GM11168 (cell line): ENCODE measurements around the gene SF1.

Experiments
- in situ Hi-C: fragments of 300-500 bp; cut with MboI; formaldehyde crosslinking; loops from one replicate; pipeline ENCODE4 v1.12.0; 2022; ENCODE audit warnings: low sequenced_read_pairs; ENCODE audit not compliant: unreplicated experiment

Gene SF1

GRCh38 chr11:64731601-64732000 lies 46.7 kb downstream of the SF1 start:
- in situ Hi-C loops: loop anchor here (5.0 kb wide), 1 partner anchor 39 kb away; no protein-coding TSS in a partner anchor

- in situ Hi-C loops: loop anchor here (5.0 kb wide), 1 partner anchor 38 kb away; no protein-coding TSS in a partner anchor
Observed at GRCh38 chr11:64729851-64730382, 48.4 kb downstream of the SF1 start.

DNA sequence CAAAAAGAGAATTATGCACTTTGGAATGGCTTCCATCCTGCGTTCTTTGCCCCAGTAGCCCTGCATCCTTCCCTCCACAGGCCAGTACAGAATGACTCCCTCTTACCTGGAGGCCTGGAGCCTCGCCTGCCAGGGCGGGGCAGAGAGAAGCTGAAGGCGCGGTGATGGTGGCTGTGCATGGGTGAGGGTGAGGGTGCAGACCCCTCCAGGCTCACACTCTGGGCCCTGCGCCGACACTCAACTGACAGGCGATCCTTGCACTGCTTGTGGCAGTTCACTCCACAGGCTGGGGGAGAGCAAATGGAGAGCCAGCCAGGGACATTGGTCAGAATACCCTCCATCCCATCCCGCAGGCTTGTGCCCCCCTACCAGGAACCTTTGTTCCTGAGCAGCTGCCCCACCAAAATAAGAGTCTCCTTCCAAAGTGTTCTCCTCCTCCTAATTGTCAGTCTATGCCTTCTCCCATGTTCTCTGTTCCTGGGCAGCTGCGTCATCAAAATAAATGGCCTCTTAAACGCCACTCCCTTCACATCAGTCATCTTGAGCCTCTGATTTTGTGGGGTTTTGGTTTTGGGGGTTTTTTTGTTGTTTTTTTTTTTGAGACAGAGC lies 49.5 kb downstream of the SF1 start:
- in situ Hi-C loops: no loop called here

GRCh38 chr11:64726867-64727530 lies 51.3 kb downstream of the SF1 start:
- in situ Hi-C loops: no loop called here

DNA sequence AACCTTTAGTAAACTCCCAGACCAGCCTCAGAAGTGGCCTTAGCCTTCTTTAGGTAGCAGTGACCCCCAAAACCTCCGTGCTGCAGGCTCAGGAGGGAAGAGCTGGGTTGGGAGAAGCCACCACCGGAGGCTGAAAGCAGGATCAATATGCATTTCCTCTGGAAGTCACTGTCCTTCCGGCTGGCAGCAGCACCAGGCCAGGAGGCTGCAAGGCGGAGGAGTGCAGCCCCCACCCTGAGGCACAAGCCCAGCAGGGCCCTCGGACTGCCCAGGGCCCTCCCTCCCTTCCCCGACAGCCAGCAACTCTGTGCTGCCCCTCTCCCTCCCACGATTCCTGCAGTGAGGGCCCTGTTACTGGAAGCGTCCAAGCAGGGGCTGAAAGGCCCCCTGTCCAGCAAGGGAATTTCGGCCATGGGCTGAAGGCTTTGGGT lies 52.1 kb downstream of the SF1 start:
- in situ Hi-C loops: no loop called here

- in situ Hi-C loops: no loop called here
Observed at GRCh38 chr11:64724863-64725532, 53.3 kb downstream of the SF1 start.

- in situ Hi-C loops: no loop called here
Observed at GRCh38 chr11:64723907-64724862, 54.2 kb downstream of the SF1 start.

DNA sequence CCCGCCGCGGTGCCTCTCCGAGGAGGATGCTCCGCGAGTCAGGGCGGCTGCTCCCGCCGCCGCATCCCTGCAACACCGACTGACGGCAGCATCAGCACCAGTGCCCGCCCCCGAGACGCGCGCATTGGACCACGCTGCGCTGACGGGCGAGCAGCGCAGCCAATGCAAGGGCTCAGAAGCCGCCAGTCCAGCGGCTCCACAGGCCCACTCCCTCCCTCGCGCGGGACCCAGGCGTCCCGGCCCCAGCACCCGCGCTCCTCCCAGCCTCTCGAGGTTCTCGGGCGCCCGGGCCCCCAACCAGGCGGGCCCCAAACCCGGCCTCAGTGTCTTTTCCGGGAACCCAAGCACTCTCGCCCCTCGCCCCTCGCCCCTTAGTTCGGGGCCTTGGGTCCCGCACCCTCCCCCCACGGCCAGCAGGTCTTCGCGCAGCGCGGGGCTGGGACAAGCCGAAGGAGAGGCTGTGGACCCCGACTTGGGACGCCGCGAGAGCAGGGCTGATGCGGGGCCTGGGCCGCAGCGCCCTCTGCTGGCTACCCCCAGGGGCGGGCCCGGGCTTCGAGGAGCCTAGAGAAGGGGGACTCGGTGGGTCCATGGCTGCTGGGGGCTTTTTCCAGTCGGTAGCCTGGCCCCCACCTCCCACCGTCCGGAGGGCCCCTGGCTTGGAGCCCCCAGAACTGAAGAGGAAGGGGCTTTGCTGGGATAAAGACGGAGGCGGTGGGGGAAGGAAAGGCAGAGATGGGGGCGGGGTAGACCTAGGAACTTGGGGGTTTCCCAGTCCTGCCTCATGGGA lies 55.0 kb downstream of the SF1 start, which contains the start of gene NRXN2:
TSS of gene NRXN2 (minus strand) at position 81 of the 790 bp plus-strand sequence. CDS start 9,498 bp downstream, outside the sequence.
- in situ Hi-C loops: no loop called here

GRCh38 chr11:64722141-64723065 lies 55.9 kb downstream of the SF1 start:
- in situ Hi-C loops: no loop called here

GRCh38 chr11:64721359-64721699 lies 57.0 kb downstream of the SF1 start:
- in situ Hi-C loops: no loop called here

DNA sequence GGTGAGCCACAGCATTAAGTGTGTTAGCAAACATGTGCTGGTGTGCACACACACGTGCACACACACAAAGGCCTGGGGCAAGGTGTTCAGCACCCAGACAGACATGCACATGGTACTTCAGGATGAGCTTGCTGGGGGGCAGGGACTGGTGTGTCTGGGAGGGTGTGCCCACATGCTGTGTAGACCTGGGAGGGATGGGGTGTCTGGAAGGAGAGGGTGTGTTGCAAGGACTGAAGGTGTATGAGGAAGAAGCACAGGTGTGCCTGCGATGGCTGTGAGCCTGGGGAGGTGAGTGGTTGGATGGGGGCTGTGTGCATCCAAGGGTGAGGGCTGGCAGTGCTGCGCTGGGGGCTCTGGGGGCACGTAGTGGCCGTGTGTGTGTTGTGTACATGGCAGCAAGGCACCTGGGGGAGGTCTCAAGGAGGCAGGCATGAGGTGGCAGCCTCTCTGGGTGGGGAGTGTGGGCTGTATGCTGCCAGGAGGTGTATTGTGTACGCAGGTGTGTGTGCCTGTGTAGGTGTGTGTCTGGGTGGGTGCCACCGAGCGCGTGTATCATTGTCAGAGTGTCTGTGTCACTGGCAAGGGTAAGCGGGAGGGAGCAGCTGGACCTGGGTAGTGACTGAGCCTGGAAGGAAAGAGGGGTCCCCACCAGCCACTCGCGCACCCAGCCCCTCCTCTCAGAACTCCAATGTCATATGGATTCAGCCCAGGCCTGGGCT lies 57.5 kb downstream of the SF1 start:
- in situ Hi-C loops: no loop called here

- in situ Hi-C loops: no loop called here
Observed at GRCh38 chr11:64720167-64720566, 58.2 kb downstream of the SF1 start.

DNA sequence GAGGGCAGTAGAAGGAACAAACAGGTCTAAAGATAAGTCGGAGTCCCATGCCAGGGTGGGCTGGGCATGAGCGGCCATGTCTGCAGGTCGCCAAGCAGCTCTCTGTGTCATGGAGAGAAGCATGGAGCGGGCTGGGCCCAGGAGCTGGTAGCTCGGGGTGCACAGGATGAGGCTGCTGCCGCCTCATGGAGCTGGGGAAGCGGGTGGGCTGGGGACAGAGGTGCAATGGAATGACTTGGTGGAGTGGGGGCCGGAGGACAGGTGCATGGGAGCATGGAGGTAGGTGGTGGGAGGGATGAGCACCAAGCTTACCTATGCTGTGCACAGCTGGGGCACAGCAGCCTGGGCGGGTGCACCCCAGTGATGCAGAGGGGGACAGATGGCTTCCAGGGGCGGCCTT lies 58.9 kb downstream of the SF1 start:
- in situ Hi-C loops: no loop called here

- in situ Hi-C loops: no loop called here
Observed at GRCh38 chr11:64718780-64719124, 59.6 kb downstream of the SF1 start.

GRCh38 chr11:64718084-64718779 lies 60.1 kb downstream of the SF1 start:
- in situ Hi-C loops: no loop called here

DNA sequence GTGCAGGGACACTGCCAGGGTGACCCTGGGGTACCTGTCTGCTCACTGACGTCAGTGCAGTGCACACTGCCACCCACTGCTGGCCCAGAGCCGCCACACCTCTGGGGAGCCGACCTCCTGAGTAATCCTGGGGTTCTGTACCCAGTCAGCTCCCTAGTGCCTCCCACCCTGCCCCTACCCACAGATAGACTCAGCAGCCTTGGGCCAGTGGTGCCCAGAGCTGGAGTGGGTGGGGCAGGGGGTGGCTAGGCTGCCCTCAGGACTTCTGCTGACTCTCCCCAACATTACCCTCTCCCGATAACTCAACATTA lies 61.1 kb downstream of the SF1 start:
- in situ Hi-C loops: no loop called here

DNA sequence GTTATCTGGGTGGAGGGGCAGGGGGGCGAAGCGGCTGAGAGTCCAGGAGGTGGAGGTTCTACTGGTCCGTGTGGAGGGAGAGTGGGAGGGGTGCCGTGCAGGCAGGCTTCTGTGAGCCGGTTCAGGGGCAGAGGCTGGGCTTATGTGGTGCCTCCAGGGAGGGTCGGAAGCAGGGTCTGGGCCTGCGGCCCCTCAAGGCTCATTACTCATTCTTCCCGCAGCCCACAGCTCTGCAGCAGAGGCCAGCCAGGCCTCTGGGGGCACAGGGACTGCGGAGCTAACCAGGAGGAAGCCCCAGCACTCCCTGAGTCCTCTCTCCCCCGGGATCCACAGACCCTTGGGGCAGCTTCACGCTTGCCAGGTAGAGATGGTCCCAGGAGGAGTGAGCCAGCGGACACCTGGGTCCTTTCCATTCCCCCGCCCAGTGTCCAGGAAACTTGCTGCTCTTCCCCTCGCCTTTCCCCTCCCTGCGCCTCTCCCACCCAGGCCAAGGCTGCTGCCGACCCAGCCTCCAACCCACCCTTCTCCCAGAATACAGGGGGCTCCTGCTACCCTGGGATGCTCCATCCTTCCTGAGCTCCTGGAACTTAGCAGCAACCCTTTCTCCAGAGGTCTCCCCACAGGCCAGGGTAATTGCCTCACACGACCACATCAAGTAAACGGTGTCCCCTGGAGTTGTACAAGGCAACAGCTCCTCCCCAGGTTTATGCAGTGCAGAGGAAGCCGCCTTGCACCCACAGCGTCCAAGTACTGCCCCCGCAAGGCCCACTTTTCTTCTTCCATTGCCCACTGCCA lies 61.7 kb downstream of the SF1 start:
- in situ Hi-C loops: no loop called here
